Transverse colon (tissue), 4 donors: Measurements from ENCODE around the gene AQP6. TPM values are rescaled to one million over a fixed set of nuclear protein-coding genes. Genes with fewer than 3 reads are reported as not detected.

ENCODE experiments used
- DNase-seq: peaks from one replicate; pipeline ENCODE4 v3.0.0-alpha.2; 2019
- H3K27ac ChIP-seq, 4 donors: fragments of 200-600 bp; sonication (generic); 2 replicates each; pipeline ENCODE4 v1.5.1; 2016 to 2018; ENCODE audit warnings: inconsistent platforms in 4 of 4
- H3K27me3 ChIP-seq: fragments of 200-600 bp; sonication (generic); 2 replicates; pipeline ENCODE4 v1.5.1; 2017; ENCODE audit warnings: inconsistent platforms
- H3K36me3 ChIP-seq, 4 donors: fragments of 200-600 bp; sonication (generic); 2 replicates each; pipeline ENCODE4 v1.5.1; 2017 to 2019; ENCODE audit warnings: inconsistent platforms in 4 of 4
- H3K4me1 ChIP-seq, 4 donors: fragments of 200-600 bp; sonication (generic); 2 replicates each; pipeline ENCODE4 v1.5.1; 2017 to 2020; ENCODE audit warnings: inconsistent platforms in 4 of 4
- H3K4me3 ChIP-seq, 4 donors: fragments of 200-600 bp; sonication (generic); 1 replicate in 1 of 4; 2 replicates in 3 of 4; pipeline versions ENCODE4 v1.5.1 to v1.6.1; 2017 to 2019; ENCODE audit warnings: inconsistent platforms in 4 of 4
- H3K9me3 ChIP-seq, 2 donors: fragments of 200-600 bp; sonication (generic); 2 replicates each; pipeline ENCODE4 v1.5.1; 2017 to 2019; ENCODE audit warnings: inconsistent platforms in 2 of 2
- EP300 ChIP-seq: sonication (generic); formaldehyde crosslinking; IDR thresholded peaks from one replicate; pipeline ENCODE4 v1.6.1; 2017; ENCODE audit warnings: antibody characterized with exemption, low read depth
- POLR2A ChIP-seq: fragments of 450-650 bp; IDR thresholded peaks from one replicate; pipeline ENCODE4 v1.6.1; 2016; ENCODE audit warnings: antibody characterized with exemption, mild to moderate bottlenecking, moderate library complexity
- POLR2AphosphoS5 ChIP-seq, 3 donors: sonication (generic); formaldehyde crosslinking; IDR thresholded peaks; one replicate each; pipeline ENCODE4 v1.6.1; 2016; ENCODE audit warnings: antibody characterized with exemption in 3 of 3
- WGBS, 2 donors: methylation state at CpG; one replicate each; pipeline ENCODE4 v1.1.5; 2018; ENCODE audit warnings: low coverage in 1 of 2; 5-methylcytosine and 5-hydroxymethylcytosine counted together
- in situ Hi-C, 4 donors: fragments of 200-750 bp; cut with MboI; loops; one replicate each; pipeline versions ENCODE4 v1.15.0 to v1.15.1; 2017; ENCODE audit warnings: low sequenced_read_pairs in 3 of 4, low pct_ligation_motif_present in 1 of 4, low pct_unique_long_range_greater_than_20kb in 1 of 4
- intact Hi-C: fragments of 100-400 bp; cut with DNase I; formaldehyde crosslinking; loops from one replicate; pipeline ENCODE4 v1.15.1; 2023; ENCODE audit warnings: low total_unique reads
- total RNA-seq, 4 donors: library from RNA; depleted of rRNA; stranded (reverse); fragments of >200 nt; gene quantifications; one replicate each; pipeline ENCODE4 v1.1.0, GENCODE V29; 2016
- TF ChIP-seq, protein P1 (sequence below), 5 experiments: fragments of 200-600 bp in 3 of 5; fragments of 450-650 bp in 2 of 5; sonication (generic) in 3 of 5; IDR thresholded peaks; 1 replicate in 2 of 5; 2 replicates in 3 of 5; pipeline ENCODE4 v1.5.1; 2016 to 2017; ENCODE audit warnings: antibody characterized with exemption in 5 of 5, inconsistent platforms in 3 of 5, mild to moderate bottlenecking in 2 of 5, moderate library complexity in 1 of 5

The AQP6 gene
- total RNA-seq, 4 donors from 2014 or later: 0.41 TPM; not detected in 3

DNA sequence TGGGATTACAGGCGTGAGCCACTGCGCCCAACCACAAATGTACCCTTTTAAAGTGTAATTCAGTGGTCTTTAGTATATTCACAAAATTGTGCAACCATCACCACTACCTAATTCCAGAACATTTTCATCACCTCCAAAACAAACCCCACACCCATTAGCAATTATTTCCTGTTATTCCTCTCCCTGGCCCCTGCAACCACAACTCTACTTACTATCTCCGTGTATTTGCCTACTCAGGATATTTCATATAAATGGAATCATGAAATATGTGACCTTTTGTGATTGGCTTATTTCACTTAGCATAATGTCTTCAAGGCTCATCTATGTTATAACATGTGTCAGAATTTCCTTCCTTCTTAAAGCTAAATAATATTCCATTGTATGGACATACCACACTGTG lies 38.2 kb upstream of the AQP6 start:
- H3K4me3 ChIP-seq: no peak overlapping the region
- TF ChIP-seq POLR2AphosphoS5 (IDR thresholded peaks at IDR 0.05) (no peak), POLR2A (no peak), EP300 (no peak)
- TF ChIP-seq, protein P1, sequence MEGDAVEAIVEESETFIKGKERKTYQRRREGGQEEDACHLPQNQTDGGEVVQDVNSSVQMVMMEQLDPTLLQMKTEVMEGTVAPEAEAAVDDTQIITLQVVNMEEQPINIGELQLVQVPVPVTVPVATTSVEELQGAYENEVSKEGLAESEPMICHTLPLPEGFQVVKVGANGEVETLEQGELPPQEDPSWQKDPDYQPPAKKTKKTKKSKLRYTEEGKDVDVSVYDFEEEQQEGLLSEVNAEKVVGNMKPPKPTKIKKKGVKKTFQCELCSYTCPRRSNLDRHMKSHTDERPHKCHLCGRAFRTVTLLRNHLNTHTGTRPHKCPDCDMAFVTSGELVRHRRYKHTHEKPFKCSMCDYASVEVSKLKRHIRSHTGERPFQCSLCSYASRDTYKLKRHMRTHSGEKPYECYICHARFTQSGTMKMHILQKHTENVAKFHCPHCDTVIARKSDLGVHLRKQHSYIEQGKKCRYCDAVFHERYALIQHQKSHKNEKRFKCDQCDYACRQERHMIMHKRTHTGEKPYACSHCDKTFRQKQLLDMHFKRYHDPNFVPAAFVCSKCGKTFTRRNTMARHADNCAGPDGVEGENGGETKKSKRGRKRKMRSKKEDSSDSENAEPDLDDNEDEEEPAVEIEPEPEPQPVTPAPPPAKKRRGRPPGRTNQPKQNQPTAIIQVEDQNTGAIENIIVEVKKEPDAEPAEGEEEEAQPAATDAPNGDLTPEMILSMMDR (IDR thresholded peaks at IDR 0.05): no peak
- DNase-seq: no peak
- no peaks in the 10 kb centered on the region for H3K36me3 ChIP-seq
- no peaks in the 10 kb centered on the region for H3K9me3 ChIP-seq
- no peaks in the 10 kb centered on the region for H3K4me1 ChIP-seq
- intact Hi-C loops: no loop called here
- in situ Hi-C loops: no loop called here
- 90 to 93% methylated on average over 3 of the region's 3 CpGs for WGBS, 2 donors
- no peak overlapping the region for H3K27ac ChIP-seq
- no peaks in the 10 kb centered on the region for H3K27me3 ChIP-seq

DNA sequence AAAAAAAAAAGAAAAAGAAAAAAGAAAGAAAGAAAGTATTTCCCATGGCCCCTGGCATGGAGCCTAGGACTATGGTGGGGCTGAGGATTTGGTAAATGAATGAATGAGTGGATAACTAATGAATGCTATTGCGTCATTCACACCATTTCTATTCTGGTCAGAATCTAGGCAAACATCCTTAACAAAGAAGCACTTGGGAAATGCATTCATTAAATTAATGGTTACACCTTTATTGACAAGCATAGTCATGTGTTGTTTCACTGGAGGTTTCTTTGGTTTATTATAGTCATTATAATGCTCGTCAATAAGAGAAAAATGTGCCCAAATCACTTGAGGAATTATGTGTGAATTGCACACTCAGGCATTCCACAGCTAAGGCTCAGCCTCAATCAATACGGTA lies 35.8 kb upstream of the AQP6 start:
- Histone ChIP-seq H3K27me3 (no peaks in the 10 kb centered on the region), H3K4me1 (no peaks in the 10 kb centered on the region), H3K27ac (no peak overlapping the region), H3K36me3 (no peaks in the 10 kb centered on the region), H3K4me3 (no peak overlapping the region), H3K9me3 (no peaks in the 10 kb centered on the region)
- DNase-seq: no peak
- 84 to 94% methylated on average over 3 of the region's 3 CpGs for WGBS, 2 donors
- intact Hi-C loops: no loop called here
- in situ Hi-C loops: no loop called here
- TF ChIP-seq, protein P1 (IDR thresholded peaks at IDR 0.05): no peak
- TF ChIP-seq POLR2A (no peak), EP300 (no peak), POLR2AphosphoS5 (IDR thresholded peaks at IDR 0.05) (no peak)

DNA sequence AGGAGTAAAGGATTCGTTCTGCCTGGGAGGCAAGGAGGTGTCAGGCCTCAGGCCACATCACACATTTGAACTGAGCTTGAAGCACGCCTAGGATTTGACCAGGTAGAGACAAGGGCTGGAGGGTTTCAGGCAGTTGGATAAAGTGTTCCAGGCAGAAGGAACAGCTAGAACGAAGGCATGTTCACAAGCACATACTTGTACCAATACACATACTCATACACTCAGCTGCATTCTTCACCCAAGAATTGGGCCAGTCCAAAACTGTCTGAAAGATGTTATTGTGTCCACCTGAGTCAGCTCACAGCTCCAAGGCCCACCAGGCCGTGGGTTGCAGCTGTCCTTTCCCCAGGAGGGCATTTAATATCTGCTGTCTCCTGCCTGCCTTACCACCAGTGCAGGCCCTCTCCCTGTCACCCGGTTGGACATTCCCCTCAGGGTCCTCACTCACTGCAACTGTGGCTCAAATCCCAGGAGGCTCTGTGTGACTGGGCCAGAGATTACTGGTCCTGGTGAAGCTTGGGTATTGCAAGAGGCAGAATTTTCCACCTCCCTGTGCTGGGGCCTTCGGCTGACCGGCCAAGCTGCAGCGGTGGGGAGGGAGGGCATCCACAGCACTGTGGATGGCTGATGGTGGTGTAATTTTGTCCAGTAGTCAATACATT lies 35.0 kb upstream of the AQP6 start:
- no peak overlapping the region for H3K4me3 ChIP-seq
- DNase-seq: no peak
- intact Hi-C loops (no loop called here), in situ Hi-C loops (no loop called here)
- no peaks in the 10 kb centered on the region for H3K9me3 ChIP-seq
- 92% methylated on average over 7 of the region's 8 CpGs; no CpG with 5 or more reads in 1 of the 2 donors for WGBS, 2 donors
- H3K36me3 ChIP-seq: no peaks in the 10 kb centered on the region
- no peak overlapping the region for H3K27ac ChIP-seq
- H3K27me3 ChIP-seq: no peaks in the 10 kb centered on the region
- TF ChIP-seq POLR2A: no peak
- no peaks in the 10 kb centered on the region for H3K4me1 ChIP-seq

DNA sequence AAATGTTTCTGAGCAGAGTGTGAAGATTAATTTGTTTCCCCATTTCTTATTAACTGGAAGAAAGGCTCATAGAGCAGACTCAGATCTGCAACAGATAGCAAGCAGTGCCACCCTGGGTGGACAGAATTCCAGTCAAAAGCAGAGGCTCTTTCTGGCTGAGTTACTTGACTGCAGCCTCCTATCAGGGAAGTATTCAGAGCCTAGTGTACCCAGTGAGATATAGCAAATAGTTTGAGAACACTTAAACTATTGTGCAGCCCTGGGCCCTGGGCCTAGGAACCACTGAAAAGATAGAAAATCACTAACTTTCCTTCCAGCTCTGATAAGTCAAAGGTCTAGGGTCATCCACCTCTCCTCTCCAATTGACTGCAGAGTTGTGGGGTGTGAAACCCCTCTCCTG lies 33.4 kb upstream of the AQP6 start:
- in situ Hi-C loops (no loop called here), intact Hi-C loops (no loop called here)
- DNase-seq: no peak
- H3K9me3 ChIP-seq: no peaks in the 10 kb centered on the region
- H3K4me3 ChIP-seq: no peak overlapping the region
- no peaks in the 10 kb centered on the region for H3K27me3 ChIP-seq
- TF ChIP-seq POLR2A: no peak
- no peak for TF ChIP-seq POLR2AphosphoS5 (IDR thresholded peaks at IDR 0.05)
- no peak for TF ChIP-seq EP300
- TF ChIP-seq, protein P1 (IDR thresholded peaks at IDR 0.05): no peak
- no peak overlapping the region for H3K27ac ChIP-seq
- peaks cover 0 to 4% (median 0%) of the 10 kb centered on the region in 4 donors for H3K4me1 ChIP-seq
- H3K36me3 ChIP-seq: no peaks in the 10 kb centered on the region

DNA sequence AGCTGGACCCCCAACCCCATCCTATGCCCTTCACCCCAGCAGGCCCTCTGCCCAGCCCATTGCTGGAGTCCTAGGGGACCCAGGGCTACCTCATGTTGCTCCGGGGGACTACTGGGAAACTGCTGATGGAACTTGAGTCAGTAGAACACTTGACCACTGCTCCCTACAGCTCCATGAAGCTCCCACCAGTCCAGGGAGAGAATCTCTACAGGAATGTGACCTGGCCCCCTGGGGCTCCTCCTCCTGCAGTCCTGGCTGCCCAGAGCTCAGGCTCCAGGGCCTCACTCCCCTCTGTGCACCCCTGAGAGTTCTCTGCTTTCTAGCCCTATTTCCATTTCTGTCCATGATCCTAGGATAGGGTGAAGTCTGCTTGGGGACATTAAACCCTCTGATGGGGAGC lies 33.0 kb upstream of the AQP6 start:
- no peak for DNase-seq
- Histone ChIP-seq H3K9me3 (no peaks in the 10 kb centered on the region), H3K27me3 (no peaks in the 10 kb centered on the region), H3K27ac (no peak overlapping the region), H3K36me3 (no peaks in the 10 kb centered on the region), H3K4me3 (no peak overlapping the region), H3K4me1 (peaks cover 0 to 4% (median 0%) of the 10 kb centered on the region in 4 donors)
- TF ChIP-seq, protein P1 (IDR thresholded peaks at IDR 0.05): no peak
- TF ChIP-seq EP300 (no peak), POLR2AphosphoS5 (IDR thresholded peaks at IDR 0.05) (no peak), POLR2A (no peak)
- intact Hi-C loops (no loop called here), in situ Hi-C loops (no loop called here)
- WGBS, 2 donors: 86% methylated on average over 1 of the region's 1 CpG; no CpG with 5 or more reads in 1 of the 2 donors
